C4-2B (cell line): ENCODE data around the gene CHDH.

Experiments
- ZFX ChIP-seq: fragments of 450-650 bp; IDR thresholded peaks from 2 replicates; pipeline ENCODE4 v1.6.1; 2017
- TF ChIP-seq, protein P1 (sequence below): fragments of 450-650 bp; conservative IDR thresholded peaks from 2 replicates; pipeline ENCODE4 v1.5.1; 2017; ENCODE audit warnings: mild to moderate bottlenecking

DNA sequence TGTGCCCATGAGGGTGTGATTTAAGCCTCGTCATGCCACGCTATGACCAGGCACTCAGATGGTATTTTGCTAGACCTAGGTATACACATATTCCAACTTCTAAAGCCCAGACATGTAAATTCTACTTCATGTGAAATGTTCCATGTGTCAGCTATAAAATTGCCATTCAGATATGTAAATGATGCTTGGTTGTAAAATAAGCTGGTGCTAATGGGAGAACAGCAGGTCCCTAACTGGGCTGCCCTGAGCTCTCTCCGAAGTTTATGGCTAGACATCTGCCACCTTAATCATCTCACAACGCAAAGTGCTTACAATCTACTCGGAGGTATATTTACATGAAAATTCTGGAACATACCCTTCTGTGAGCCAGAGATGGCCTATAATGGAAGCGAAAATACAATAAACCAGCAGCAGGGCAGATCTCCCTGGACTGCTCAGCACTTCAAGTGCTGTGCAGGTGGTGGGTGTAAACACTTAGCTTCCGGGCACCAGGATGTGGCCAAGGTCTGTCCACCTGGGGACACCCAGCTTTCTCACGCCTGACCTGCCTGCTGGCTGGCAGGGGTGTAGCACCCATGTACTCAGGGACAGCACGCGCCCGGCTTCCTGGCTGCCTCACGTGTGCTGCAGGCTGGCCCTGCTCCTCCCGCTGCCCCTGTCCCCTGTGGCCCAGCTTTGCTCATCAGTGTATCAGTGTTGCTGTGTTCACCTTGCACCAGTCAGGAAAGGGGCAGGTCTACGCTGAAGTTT lies 82.0 kb downstream of the CHDH start:
- TF ChIP-seq, protein P1, sequence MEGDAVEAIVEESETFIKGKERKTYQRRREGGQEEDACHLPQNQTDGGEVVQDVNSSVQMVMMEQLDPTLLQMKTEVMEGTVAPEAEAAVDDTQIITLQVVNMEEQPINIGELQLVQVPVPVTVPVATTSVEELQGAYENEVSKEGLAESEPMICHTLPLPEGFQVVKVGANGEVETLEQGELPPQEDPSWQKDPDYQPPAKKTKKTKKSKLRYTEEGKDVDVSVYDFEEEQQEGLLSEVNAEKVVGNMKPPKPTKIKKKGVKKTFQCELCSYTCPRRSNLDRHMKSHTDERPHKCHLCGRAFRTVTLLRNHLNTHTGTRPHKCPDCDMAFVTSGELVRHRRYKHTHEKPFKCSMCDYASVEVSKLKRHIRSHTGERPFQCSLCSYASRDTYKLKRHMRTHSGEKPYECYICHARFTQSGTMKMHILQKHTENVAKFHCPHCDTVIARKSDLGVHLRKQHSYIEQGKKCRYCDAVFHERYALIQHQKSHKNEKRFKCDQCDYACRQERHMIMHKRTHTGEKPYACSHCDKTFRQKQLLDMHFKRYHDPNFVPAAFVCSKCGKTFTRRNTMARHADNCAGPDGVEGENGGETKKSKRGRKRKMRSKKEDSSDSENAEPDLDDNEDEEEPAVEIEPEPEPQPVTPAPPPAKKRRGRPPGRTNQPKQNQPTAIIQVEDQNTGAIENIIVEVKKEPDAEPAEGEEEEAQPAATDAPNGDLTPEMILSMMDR: no peak
- TF ChIP-seq ZFX: no peak
